ENCODE data around the gene ANXA2.
A peak's percentile ranks its signal among the peaks of the same experiment; 100 is the strongest.
"Not testable (repeated sequence)": the region's sequence is repeated elsewhere in the genome, so short reads cannot be mapped to it uniquely, and the experiment has no call there.

Gene ANXA2

GRCh38 chr15:60340207-60340921, 57.4 kb downstream of the ANXA2 start:
- no peak for DNase-seq (ENCODE audit: low spot score)
- TF ChIP-seq CTCF (IDR thresholded peaks at IDR 0.05; ENCODE audit: extremely low read depth, missing control alignments) = no peak

GRCh38 chr15:60339236-60339635, 58.5 kb downstream of the ANXA2 start:
- no peak for DNase-seq (ENCODE audit: low spot score)
- TF ChIP-seq CTCF (IDR thresholded peaks at IDR 0.05; ENCODE audit: extremely low read depth, missing control alignments) = no peak

GRCh38 chr15:60338810-60339209, 59.0 kb downstream of the ANXA2 start:
- no peak for TF ChIP-seq CTCF (IDR thresholded peaks at IDR 0.05; ENCODE audit: extremely low read depth, missing control alignments)
- DNase-seq (ENCODE audit: low spot score) = no peak

- DNase-seq (ENCODE audit: low spot score) = no peak
- TF ChIP-seq CTCF (IDR thresholded peaks at IDR 0.05; ENCODE audit: extremely low read depth, missing control alignments) = no peak
These were observed 60.7 kb downstream of the ANXA2 start for GRCh38 chr15:60337076-60337475.

- DNase-seq (ENCODE audit: low spot score) = not testable (repeated sequence)
These were observed 62.5 kb downstream of the ANXA2 start for GRCh38 chr15:60335296-60335695.

- peak; percentile 36 for DNase-seq (ENCODE audit: low spot score)
- peak; percentile 22 for TF ChIP-seq CTCF (IDR thresholded peaks at IDR 0.05; ENCODE audit: extremely low read depth, missing control alignments)
These were observed 68.8 kb downstream of the ANXA2 start for GRCh38 chr15:60328852-60329443.

- peak; percentile 29 for DNase-seq (ENCODE audit: low spot score)
- TF ChIP-seq CTCF (IDR thresholded peaks at IDR 0.05; ENCODE audit: extremely low read depth, missing control alignments) = peak; percentile 65
These were observed 70.7 kb downstream of the ANXA2 start for GRCh38 chr15:60326824-60327654.

All from GM20000 (cell line).